ENCODE measurements around the gene AK5. TPM values are rescaled to one million over a fixed set of nuclear protein-coding genes. Genes with fewer than 3 reads are reported as not detected.

Gene AK5
- total RNA-seq, 2 donors from 2014 or later, result 3.1 to 20.8 TPM

DNA sequence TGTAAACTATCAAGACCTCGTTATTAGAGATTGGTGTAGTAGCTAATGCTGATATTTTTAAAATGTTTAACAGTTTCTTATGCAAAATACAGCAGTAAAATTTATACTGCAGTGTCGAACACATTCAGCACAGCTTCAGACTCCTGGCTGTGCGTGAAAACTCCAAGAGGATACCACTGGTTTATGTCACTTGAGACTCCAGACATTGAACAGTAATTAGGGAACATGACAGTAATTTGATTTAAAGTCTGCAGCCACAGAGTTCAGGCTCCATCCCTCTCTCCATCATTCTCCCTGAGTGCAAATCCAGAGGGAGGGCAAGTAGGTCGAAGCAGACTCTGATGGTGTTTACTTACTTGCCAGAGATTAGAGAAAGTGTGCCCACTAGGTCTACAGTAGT, 94.2 kb downstream of the AK5 start:
- H3K27ac ChIP-seq, result no peak overlapping the region
- no peak overlapping the region for H3K4me3 ChIP-seq
- TF ChIP-seq POLR2AphosphoS5 (IDR thresholded peaks at IDR 0.05), result no peak
- TF ChIP-seq, protein P1, sequence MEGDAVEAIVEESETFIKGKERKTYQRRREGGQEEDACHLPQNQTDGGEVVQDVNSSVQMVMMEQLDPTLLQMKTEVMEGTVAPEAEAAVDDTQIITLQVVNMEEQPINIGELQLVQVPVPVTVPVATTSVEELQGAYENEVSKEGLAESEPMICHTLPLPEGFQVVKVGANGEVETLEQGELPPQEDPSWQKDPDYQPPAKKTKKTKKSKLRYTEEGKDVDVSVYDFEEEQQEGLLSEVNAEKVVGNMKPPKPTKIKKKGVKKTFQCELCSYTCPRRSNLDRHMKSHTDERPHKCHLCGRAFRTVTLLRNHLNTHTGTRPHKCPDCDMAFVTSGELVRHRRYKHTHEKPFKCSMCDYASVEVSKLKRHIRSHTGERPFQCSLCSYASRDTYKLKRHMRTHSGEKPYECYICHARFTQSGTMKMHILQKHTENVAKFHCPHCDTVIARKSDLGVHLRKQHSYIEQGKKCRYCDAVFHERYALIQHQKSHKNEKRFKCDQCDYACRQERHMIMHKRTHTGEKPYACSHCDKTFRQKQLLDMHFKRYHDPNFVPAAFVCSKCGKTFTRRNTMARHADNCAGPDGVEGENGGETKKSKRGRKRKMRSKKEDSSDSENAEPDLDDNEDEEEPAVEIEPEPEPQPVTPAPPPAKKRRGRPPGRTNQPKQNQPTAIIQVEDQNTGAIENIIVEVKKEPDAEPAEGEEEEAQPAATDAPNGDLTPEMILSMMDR (IDR thresholded peaks at IDR 0.05), result no peak
- no peaks in the 10 kb centered on the region for H3K27me3 ChIP-seq (replicated peaks; ENCODE audit: insufficient read depth)
- H3K36me3 ChIP-seq, result no peaks in the 10 kb centered on the region
- DNase-seq (ENCODE audit: low spot score), result no peak
- no peaks in the 10 kb centered on the region for H3K4me1 ChIP-seq (replicated peaks)
- 66% methylated on average over 4 of the region's 4 CpGs for WGBS
- no peaks in the 10 kb centered on the region for H3K9me3 ChIP-seq
- intact Hi-C loops (cut with DNase I), result no loop called here

DNA sequence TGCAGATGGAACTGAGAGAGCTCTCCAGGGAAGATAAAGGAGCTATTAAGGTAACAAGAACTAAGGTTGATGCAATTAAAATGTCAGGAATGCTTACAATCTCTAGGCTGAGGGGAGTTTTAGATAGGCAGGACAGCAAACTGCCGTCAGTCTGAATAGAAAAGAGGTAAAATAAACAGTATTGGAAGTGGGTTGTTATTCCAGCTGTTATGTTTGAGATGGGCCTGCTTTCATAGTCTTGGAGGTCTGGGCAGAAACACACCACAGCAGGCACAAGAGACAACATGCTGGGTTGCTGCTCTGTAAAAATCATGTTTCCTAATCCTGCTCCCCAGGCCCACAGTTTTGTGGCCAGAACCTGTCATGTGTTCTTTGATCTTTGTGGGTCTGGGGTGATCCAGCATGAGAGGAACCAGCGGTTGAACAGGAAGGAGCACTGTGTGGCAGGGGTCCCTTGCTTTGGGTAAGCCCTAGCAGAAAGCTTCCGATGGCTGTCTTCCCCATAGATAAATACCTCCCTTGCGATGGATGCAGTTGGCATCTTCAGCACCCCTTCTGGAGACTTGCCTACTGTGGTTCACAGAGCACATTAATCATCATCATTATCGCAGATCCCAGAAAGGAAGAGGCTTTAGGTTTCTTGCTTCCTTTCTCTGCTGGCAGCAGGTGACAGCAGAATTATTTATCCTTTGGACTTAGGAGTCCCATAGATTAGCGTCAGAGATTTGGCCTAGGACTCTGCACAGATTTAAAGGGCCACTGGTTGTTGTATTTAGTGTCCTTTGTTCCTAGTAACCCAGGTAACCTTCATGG, 97.1 kb downstream of the AK5 start:
- Histone ChIP-seq H3K9me3 (no peaks in the 10 kb centered on the region), H3K27me3 (replicated peaks; ENCODE audit: insufficient read depth) (no peaks in the 10 kb centered on the region), H3K27ac (no peak overlapping the region), H3K4me1 (replicated peaks) (no peaks in the 10 kb centered on the region), H3K36me3 (no peaks in the 10 kb centered on the region), H3K4me3 (no peak overlapping the region)
- intact Hi-C loops (cut with DNase I), result no loop called here
- DNase-seq (ENCODE audit: low spot score), result no peak
- 27% methylated on average over 6 of the region's 6 CpGs for WGBS
- TF ChIP-seq, protein P1 (IDR thresholded peaks at IDR 0.05), result no peak
- TF ChIP-seq POLR2A (IDR thresholded peaks at IDR 0.05) (no peak), POLR2AphosphoS5 (IDR thresholded peaks at IDR 0.05) (no peak)

DNA sequence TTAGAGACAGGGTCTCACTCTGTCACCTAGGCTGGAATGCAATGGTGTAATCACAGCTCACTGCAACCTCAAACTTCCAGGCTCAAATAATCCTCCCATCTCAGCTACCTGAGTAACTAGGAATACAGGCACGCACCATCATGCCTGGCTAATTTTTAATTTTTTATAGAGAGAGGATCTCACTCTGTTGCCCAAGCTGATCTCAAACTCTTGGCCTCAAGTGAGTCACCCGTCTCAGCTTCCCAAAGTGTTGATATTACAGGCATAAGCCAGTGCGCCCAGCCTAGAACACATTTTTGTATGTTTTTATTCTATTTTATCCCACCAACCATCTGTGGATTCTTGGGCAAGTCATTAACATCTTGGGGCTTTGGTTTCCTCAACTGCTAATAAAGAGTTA, 100.5 kb downstream of the AK5 start:
- Histone ChIP-seq H3K9me3 (no peaks in the 10 kb centered on the region), H3K27me3 (replicated peaks; ENCODE audit: insufficient read depth) (no peaks in the 10 kb centered on the region), H3K4me3 (no peak overlapping the region), H3K27ac (no peak overlapping the region), H3K4me1 (replicated peaks) (no peaks in the 10 kb centered on the region), H3K36me3 (no peaks in the 10 kb centered on the region)
- no peak for TF ChIP-seq POLR2A (IDR thresholded peaks at IDR 0.05)
- TF ChIP-seq, protein P1 (IDR thresholded peaks at IDR 0.05), result no peak
- no peak for TF ChIP-seq POLR2AphosphoS5 (IDR thresholded peaks at IDR 0.05)
- WGBS, result 83% methylated on average over 3 of the region's 3 CpGs
- no peak for DNase-seq (ENCODE audit: low spot score)
- intact Hi-C loops (cut with DNase I), result no loop called here

DNA sequence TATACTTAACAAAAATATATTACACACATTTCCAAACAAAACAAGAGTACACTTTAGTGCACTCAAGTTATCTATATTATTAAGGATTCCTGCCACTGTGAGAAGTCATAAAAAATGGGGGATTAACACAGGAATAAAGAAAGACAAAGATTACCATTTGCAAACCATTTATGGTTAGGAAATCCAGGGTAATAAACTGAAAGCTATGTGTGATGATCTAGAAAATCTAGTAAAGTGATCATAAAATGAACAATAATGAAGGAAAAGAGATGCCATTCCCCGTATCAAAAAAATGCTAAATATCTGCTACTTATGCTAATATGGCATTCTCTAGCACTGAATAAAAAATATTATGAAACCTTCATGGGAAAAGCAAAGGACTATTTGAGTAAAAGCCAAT, 101.4 kb downstream of the AK5 start:
- H3K4me1 ChIP-seq (replicated peaks), result no peaks in the 10 kb centered on the region
- no peaks in the 10 kb centered on the region for H3K9me3 ChIP-seq
- no peaks in the 10 kb centered on the region for H3K27me3 ChIP-seq (replicated peaks; ENCODE audit: insufficient read depth)
- H3K4me3 ChIP-seq, result no peak overlapping the region
- no peak overlapping the region for H3K27ac ChIP-seq
- intact Hi-C loops (cut with DNase I), result no loop called here
- DNase-seq (ENCODE audit: low spot score), result no peak
- no peaks in the 10 kb centered on the region for H3K36me3 ChIP-seq
- 35% methylated on average over 1 of the region's 1 CpG for WGBS
- TF ChIP-seq POLR2AphosphoS5 (IDR thresholded peaks at IDR 0.05), result no peak

DNA sequence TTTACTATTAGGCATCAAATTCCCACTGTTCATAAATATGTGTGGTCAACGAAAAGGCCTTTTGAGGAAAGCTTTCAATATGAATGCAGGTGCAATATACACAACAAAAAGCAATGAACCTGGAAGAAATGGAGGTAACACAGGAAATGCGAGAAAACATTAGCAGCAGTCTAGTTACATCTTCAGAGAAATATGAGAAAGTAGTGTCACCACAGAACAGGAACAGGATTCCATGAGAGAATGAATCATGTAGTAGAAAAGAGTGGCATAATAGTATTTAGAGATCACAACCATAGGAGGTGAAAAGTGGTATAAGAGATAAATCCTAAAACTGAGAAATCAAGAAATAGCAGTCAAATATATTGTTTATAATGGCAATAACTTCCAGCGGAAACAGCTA, 103.7 kb downstream of the AK5 start:
- no peaks in the 10 kb centered on the region for H3K9me3 ChIP-seq
- H3K27me3 ChIP-seq (replicated peaks; ENCODE audit: insufficient read depth), result no peaks in the 10 kb centered on the region
- DNase-seq (ENCODE audit: low spot score), result no peak
- no peaks in the 10 kb centered on the region for H3K36me3 ChIP-seq
- no peak overlapping the region for H3K27ac ChIP-seq
- 80% methylated on average over 3 of the region's 3 CpGs for WGBS
- no peak overlapping the region for H3K4me3 ChIP-seq
- intact Hi-C loops (cut with DNase I), result no loop called here
- TF ChIP-seq POLR2AphosphoS5 (IDR thresholded peaks at IDR 0.05), result no peak
- no peaks in the 10 kb centered on the region for H3K4me1 ChIP-seq (replicated peaks)

DNA sequence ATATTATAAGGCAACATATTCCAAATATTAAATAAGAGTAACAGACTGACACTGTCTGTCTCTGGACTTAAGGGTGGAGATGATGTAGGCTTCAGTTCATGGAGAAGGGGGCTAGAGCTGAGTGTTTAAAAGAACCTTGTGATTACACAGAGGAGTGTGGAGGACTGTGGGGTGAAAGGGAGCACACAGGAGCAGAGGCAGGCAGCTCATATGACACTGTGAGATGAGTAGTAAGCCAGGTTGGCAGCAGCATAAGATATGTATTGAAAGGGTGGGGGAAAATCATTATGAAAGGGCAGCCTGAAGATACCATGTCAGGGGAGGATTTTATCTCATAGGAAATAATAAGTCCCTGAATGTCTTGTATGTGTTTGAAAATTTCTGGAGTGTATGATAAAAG, 104.5 kb downstream of the AK5 start:
- Histone ChIP-seq H3K36me3 (no peaks in the 10 kb centered on the region), H3K4me3 (no peak overlapping the region), H3K27me3 (replicated peaks; ENCODE audit: insufficient read depth) (no peaks in the 10 kb centered on the region), H3K9me3 (no peaks in the 10 kb centered on the region), H3K27ac (no peak overlapping the region), H3K4me1 (replicated peaks) (no peaks in the 10 kb centered on the region)
- DNase-seq (ENCODE audit: low spot score), result no peak
- intact Hi-C loops (cut with DNase I), result no loop called here
- TF ChIP-seq POLR2AphosphoS5 (IDR thresholded peaks at IDR 0.05) (no peak), POLR2A (IDR thresholded peaks at IDR 0.05) (no peak)
- TF ChIP-seq, protein P1 (IDR thresholded peaks at IDR 0.05), result no peak

Measured in prostate gland (tissue), 2 donors.